Germinal center (tissue), 1 donor: ENCODE data around the gene AADACL4.
"Not testable (repeated sequence)": the region's sequence is repeated elsewhere in the genome, so short reads cannot be mapped to it uniquely, and the experiment has no call there.

Source experiments
- DNase-seq: peaks from one replicate; pipeline ENCODE4 v3.0.0; 2012; ENCODE audit warnings: mixed read lengths, low spot score

The AADACL4 gene

DNA sequence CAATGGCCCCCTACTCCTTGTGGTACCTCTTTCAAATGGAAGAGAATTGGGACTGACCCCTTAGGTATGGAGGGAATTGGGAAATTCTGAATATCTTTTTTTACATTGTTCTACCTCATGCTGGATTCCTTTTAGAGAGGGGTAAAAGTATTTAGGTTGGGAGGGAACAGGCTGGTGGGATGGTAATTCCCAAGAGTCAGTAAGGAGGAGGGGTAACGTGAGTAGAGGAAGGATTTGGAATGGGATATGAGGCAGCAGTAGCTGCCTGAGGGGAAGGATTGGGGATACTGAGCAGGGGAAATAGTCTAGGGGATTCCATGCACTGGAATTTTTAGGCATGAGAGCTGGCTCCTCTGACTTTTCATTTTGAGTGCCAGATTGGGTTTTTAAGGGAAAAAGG is 68.2 kb downstream of the AADACL4 start:
- DNase-seq, result no peak

- no peak for DNase-seq
These were observed 69.0 kb downstream of the AADACL4 start for GRCh38 chr1:12712929-12713328.

- not testable (repeated sequence) for DNase-seq
These were observed 69.8 kb downstream of the AADACL4 start for GRCh38 chr1:12713651-12714050.

- no peak for DNase-seq
These were observed 71.0 kb downstream of the AADACL4 start for GRCh38 chr1:12714710-12715475.

GRCh38 chr1:12715896-12716437 is 72.1 kb downstream of the AADACL4 start, which contains the start of gene AADACL3:
Gene AADACL3, plus strand, starts transcription at chr1:12716110. Its CDS starts 67 bp downstream, at chr1:12716177.
- no peak for DNase-seq
